GM12873 (cell line): ENCODE data around the gene TSSC4.

ENCODE experiments used
- CTCF ChIP-seq: IDR thresholded peaks from 2 replicates; pipeline ENCODE4 v1.5.1; 2012; ENCODE audit warnings: low read depth, mild to moderate bottlenecking, moderate library complexity, low read length, control low read depth; ENCODE audit not compliant: insufficient read depth; ENCODE audit errors: missing control alignments

TSSC4 gene

GRCh38 chr11:2400069-2400761, at the start of gene TSSC4:
TSS of gene TSSC4 (plus strand) at chr11:2400750. CDS start at chr11:2402634, 1,884 bp downstream.
- TF ChIP-seq CTCF: peak; percentile 98

- no peak for TF ChIP-seq CTCF
These were observed 48.8 kb upstream of the TSSC4 start for GRCh38 chr11:2351701-2352100.

- TF ChIP-seq CTCF: no peak
These were observed 48.1 kb upstream of the TSSC4 start for GRCh38 chr11:2352420-2352819.

GRCh38 chr11:2355000-2355644, 45.4 kb upstream of the TSSC4 start:
- no peak for TF ChIP-seq CTCF

- TF ChIP-seq CTCF: no peak
These were observed 43.3 kb upstream of the TSSC4 start for GRCh38 chr11:2357246-2357645.

GRCh38 chr11:2358754-2359442, 41.7 kb upstream of the TSSC4 start:
- TF ChIP-seq CTCF: no peak

- TF ChIP-seq CTCF: no peak
These were observed 41.0 kb upstream of the TSSC4 start for GRCh38 chr11:2359557-2359956.
